GM12801 (cell line): ENCODE measurements around the gene ARHGAP23.

ENCODE experiments used
- TF ChIP-seq, protein P1 (sequence below): IDR thresholded peaks from one replicate; pipeline ENCODE4 v1.5.1; 2011; ENCODE audit warnings: control low read depth; ENCODE audit not compliant: insufficient read length; ENCODE audit errors: extremely low read depth

The ARHGAP23 gene

DNA sequence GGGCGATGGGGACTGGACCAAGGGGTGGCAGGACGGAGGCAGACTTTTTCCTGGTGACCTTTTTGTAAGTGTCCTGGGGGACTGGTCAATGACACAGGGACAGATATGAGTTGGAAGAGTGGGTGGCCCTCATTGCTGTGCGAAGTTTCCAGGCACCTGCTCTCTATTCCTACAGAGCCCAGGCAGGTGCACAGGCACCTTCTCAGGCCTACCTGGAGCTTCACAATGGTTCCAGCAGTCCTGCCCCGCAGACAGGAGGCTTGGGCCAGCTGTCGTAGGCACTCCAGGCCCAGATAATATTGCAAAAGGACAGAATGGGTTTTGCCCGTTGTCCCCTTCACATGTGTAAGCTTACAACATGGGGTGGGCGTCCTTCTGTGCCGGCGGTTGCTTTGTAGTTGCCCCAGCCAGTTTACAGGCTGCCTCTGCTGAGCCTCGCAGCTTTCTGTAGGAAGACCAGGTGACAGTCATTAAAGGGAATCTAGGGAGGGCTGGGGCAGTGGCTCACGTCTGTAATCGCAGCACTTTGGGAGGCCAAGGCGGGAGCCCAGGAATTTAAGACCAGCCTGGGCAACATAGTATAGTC lies 84.3 kb downstream of the ARHGAP23 start:
- TF ChIP-seq, protein P1, sequence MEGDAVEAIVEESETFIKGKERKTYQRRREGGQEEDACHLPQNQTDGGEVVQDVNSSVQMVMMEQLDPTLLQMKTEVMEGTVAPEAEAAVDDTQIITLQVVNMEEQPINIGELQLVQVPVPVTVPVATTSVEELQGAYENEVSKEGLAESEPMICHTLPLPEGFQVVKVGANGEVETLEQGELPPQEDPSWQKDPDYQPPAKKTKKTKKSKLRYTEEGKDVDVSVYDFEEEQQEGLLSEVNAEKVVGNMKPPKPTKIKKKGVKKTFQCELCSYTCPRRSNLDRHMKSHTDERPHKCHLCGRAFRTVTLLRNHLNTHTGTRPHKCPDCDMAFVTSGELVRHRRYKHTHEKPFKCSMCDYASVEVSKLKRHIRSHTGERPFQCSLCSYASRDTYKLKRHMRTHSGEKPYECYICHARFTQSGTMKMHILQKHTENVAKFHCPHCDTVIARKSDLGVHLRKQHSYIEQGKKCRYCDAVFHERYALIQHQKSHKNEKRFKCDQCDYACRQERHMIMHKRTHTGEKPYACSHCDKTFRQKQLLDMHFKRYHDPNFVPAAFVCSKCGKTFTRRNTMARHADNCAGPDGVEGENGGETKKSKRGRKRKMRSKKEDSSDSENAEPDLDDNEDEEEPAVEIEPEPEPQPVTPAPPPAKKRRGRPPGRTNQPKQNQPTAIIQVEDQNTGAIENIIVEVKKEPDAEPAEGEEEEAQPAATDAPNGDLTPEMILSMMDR, result no peak

DNA sequence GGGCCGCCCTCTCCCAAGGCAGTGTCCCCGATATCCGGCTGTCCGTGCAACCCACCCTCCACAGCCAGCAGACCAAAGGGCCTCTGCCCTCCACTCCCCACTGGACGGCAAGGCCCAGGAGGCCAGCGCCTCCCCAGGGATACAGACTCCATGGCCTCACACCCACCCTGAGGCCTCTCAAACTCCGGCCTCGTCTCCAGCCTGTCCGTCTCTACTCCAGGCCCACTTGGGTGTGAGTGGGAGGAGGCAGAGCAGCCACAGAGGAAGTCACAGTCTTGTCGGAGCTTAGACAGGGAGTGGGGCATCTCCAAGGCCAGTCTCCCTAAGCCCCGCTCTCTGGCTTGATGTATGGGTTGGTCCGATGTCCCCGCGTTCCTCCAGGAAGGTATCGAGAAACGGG lies 104.2 kb downstream of the ARHGAP23 start:
- TF ChIP-seq, protein P1, result no peak

DNA sequence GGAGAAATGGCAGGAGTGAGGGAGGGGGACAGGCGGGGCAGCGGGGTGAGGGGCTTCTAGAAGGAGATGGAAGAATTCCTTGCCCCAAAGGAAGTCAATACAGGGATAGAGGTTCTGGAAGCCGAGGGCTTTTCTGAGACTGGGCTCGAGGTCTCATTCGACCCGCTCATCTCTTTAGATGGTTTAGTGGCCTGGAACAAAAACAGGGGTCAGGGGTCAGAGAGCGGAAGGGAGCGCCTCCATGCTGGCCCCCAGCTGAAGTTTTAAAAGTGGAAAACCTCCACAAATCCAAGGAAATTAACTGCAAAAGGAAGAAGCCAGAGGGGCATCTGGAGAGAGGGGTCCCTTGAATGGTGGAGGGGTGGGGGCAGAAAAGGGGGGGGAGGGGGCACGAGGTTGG lies 105.0 kb downstream of the ARHGAP23 start:
- TF ChIP-seq, protein P1, result no peak

DNA sequence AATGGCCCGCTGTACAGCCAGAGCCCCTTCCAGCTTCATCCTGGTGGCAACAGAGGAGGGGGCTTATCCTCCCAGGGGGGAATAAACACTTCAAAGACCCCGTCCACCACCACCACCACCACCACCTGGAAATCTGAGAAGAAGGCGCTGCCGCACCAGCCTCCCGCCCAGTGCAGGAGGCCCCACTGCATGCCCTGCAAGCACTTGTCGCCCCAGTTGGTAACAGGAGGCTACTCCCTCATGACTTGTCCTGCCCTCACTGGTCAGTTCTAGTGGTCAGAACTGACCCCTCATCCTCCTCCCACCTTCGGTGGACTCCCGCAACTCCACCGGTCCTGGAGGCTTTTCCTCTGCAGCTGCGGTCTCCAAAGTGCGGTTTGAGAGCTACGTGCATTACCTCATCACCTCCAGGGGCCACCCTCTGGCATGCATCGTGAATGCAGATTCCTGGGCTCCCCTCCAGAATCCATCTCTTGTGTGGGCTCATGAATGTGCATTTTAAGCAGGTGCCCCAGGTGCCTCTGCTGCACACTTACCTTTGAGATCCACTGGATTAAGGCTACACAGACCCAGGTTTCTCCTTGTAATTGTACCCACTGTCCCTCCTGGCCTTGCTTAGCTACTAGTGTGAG lies 105.7 kb downstream of the ARHGAP23 start:
- TF ChIP-seq, protein P1, result no peak

DNA sequence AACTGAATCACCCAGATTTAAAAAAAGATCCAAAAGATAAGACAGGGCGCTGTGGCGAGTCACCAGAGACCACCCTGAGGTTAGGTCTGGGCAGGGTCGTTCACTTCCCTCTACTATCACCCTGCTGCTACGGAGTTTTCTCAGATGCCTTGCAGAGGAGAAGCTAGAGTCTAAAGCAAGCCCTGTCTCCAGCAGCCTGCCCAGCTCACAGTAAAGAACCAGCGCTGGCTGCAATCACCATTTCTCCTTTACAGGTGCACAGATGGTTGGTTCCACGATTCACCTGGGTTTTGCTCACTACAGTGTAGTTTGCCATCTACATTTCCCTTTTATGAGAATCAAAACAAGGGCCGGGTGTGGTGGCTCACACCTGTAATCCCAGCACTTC lies 106.2 kb downstream of the ARHGAP23 start:
- TF ChIP-seq, protein P1, result no peak

DNA sequence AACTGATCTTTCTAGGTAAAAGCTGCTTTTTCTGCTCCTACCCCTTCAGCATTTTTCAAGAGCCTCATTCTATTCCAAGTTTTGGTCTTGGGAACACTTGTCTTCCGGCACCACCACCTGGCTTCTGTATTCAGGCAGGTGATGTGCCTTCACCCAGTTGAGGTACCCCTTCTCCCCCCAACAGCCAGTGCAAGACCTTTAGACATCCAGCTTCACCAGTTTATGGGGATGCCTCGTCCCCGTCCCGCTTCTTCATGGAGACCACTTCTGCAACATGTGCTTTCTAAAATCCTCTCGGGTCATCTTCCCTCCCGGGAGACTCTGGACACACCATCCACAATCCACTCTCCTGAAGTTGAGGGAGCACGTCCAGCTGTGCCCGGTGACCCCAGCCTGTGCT lies 107.6 kb downstream of the ARHGAP23 start:
- TF ChIP-seq, protein P1, result no peak

DNA sequence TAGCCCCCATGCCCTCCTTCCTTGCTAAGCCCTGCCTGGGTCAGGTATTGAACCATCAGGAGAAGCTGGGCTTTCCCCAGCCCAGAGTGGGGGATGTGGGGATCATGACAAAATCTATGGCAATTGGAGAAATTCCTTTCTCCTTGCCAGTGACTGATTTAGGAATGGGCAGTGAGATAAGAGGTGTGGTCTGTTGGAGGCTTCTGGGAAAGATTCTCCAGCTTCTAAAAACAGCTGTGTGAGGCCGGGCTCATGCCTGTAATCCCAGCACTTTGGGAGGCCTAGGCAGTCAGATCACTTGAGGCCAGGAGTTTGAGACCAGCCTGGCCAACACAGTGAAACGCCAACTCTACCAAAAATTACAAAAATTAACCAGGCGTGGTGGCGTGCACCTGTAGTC lies 108.4 kb downstream of the ARHGAP23 start:
- TF ChIP-seq, protein P1, result no peak
